Neural cell (in vitro differentiated cells): ENCODE measurements around the gene ADGRL4. TPM values are rescaled to one million over a fixed set of nuclear protein-coding genes. Genes with fewer than 3 reads are reported as not detected.

Source experiments
- H2AFZ ChIP-seq: fragments of 200-600, 300-800 bp; sonication (generic), shearing (Covaris generic); 2 replicates; pipeline ENCODE4 v1.6.0; 2014; ENCODE audit warnings: low read depth, mild to moderate bottlenecking, antibody characterized with exemption, low read length, moderate library complexity
- H3F3A ChIP-seq: fragments of 200-600 bp; shearing (Covaris generic); 2 replicates; pipeline ENCODE4 v1.6.1; 2016; ENCODE audit warnings: mild to moderate bottlenecking, moderate library complexity, mixed read lengths, antibody characterized with exemption, low read length; ENCODE audit not compliant: insufficient read depth, poor library complexity, severe bottlenecking
- H3K27ac ChIP-seq: fragments of 200-600, 300-800 bp; sonication (generic), shearing (Covaris generic); 2 replicates; pipeline ENCODE4 v1.5.1; 2014; ENCODE audit warnings: mild to moderate bottlenecking, low read length, moderate library complexity
- H3K27me3 ChIP-seq: fragments of 300-800, 200-600 bp; sonication (generic), shearing (Covaris generic); 2 replicates; pipeline ENCODE4 v1.6.0; 2014; ENCODE audit warnings: mild to moderate bottlenecking, low read depth, low read length, moderate library complexity; ENCODE audit not compliant: insufficient read depth
- H3K36me3 ChIP-seq: fragments of 300-800, 200-600 bp; sonication (generic), shearing (Covaris generic); 2 replicates; pipeline ENCODE4 v1.5.1; 2014; ENCODE audit warnings: mild to moderate bottlenecking, antibody characterized with exemption, low read length, moderate library complexity; ENCODE audit not compliant: insufficient read depth
- H3K4me2 ChIP-seq: fragments of 300-800, 200-600 bp; sonication (generic), shearing (Covaris generic); 2 replicates; pipeline ENCODE4 v1.6.0; 2014; ENCODE audit warnings: mild to moderate bottlenecking, low read length
- H3K4me3 ChIP-seq: fragments of 300-800, 200-600 bp; sonication (generic), shearing (Covaris generic); 2 replicates; pipeline ENCODE4 v1.5.1; 2014; ENCODE audit warnings: mild to moderate bottlenecking, low read length, moderate library complexity
- H3K79me2 ChIP-seq: fragments of 200-600 bp; shearing (Covaris generic); replicated peaks from 2 replicates; pipeline ENCODE4 v1.6.0; 2014; ENCODE audit warnings: mild to moderate bottlenecking, low read length, moderate library complexity; ENCODE audit not compliant: insufficient read depth
- H3K9ac ChIP-seq: fragments of 300-800, 200-600 bp; sonication (generic), shearing (Covaris generic); 2 replicates; pipeline ENCODE4 v1.6.1; 2016; ENCODE audit warnings: mild to moderate bottlenecking, low read length, mixed read lengths
- H3K9me2 ChIP-seq: fragments of 200-600 bp; shearing (Covaris generic); 2 replicates; pipeline ENCODE4 v1.6.1; 2016; ENCODE audit warnings: mild to moderate bottlenecking, low read length, mixed read lengths; ENCODE audit not compliant: insufficient read depth
- H3K9me3 ChIP-seq: fragments of 200-600, 300-800 bp; sonication (generic), shearing (Covaris generic); 2 replicates; pipeline ENCODE4 v1.6.1; 2016; ENCODE audit warnings: mild to moderate bottlenecking, mixed run types, low read length, moderate library complexity, mixed read lengths
- H4K20me1 ChIP-seq: fragments of 200-600 bp; shearing (Covaris generic); 2 replicates; pipeline ENCODE4 v1.6.1; 2016; ENCODE audit warnings: mild to moderate bottlenecking, mixed run types; ENCODE audit not compliant: insufficient read depth
- EP300 ChIP-seq: fragments of 450-650 bp; conservative IDR thresholded peaks from 2 replicates; pipeline ENCODE4 v1.6.1; 2014; ENCODE audit warnings: antibody characterized with exemption, mild to moderate bottlenecking, moderate library complexity; ENCODE audit not compliant: poor library complexity, severe bottlenecking
- EZH2 ChIP-seq: fragments of 200-600, 300-800 bp; shearing (Covaris generic), sonication (generic); IDR thresholded peaks from 2 replicates; pipeline ENCODE4 v1.6.1; 2014; ENCODE audit warnings: antibody characterized with exemption, low read length, borderline replicate concordance, mild to moderate bottlenecking; ENCODE audit not compliant: insufficient read depth, poor library complexity, severe bottlenecking
- MXI1 ChIP-seq: fragments of 450-650 bp; conservative IDR thresholded peaks from 2 replicates; pipeline ENCODE4 v1.6.1; 2014; ENCODE audit warnings: antibody characterized with exemption, mild to moderate bottlenecking; ENCODE audit not compliant: poor library complexity, severe bottlenecking
- POLR2AphosphoS5 ChIP-seq: IDR thresholded peaks from 2 replicates; pipeline ENCODE4 v1.6.1; 2012
- RAD21 ChIP-seq: fragments of 450-650 bp; conservative IDR thresholded peaks from 2 replicates; pipeline ENCODE4 v1.6.1; 2014; ENCODE audit warnings: antibody characterized with exemption, mild to moderate bottlenecking, moderate library complexity
- SMC3 ChIP-seq: fragments of 450-650 bp; conservative IDR thresholded peaks from 2 replicates; pipeline ENCODE4 v1.6.1; 2014; ENCODE audit warnings: antibody characterized with exemption, mild to moderate bottlenecking, moderate library complexity; ENCODE audit not compliant: poor library complexity
- TAF1 ChIP-seq: IDR thresholded peaks from 2 replicates; pipeline ENCODE4 v1.6.1; 2012; ENCODE audit warnings: low read depth
- polyA plus RNA-seq: library from polyadenylated mRNA; depleted of rRNA; stranded (reverse); fragments of >200 nt; gene quantifications from 2 replicates; pipeline ENCODE4 v1.2.3, GENCODE V29; 2014
- TF ChIP-seq, protein P1 (sequence below): fragments of 450-650 bp; IDR thresholded peaks from 2 replicates; pipeline ENCODE4 v1.5.1; 2014; ENCODE audit warnings: antibody characterized with exemption, mild to moderate bottlenecking, moderate library complexity; ENCODE audit not compliant: poor library complexity, severe bottlenecking
- TF ChIP-seq, protein P2 (sequence below): IDR thresholded peaks from 2 replicates; pipeline ENCODE4 v1.6.1; 2012; ENCODE audit warnings: borderline replicate concordance

ADGRL4 gene
- polyA plus RNA-seq, 1 donor from 2014 or later, result 0.12 TPM

- TF ChIP-seq TAF1, result no peak
- TF ChIP-seq, protein P1, sequence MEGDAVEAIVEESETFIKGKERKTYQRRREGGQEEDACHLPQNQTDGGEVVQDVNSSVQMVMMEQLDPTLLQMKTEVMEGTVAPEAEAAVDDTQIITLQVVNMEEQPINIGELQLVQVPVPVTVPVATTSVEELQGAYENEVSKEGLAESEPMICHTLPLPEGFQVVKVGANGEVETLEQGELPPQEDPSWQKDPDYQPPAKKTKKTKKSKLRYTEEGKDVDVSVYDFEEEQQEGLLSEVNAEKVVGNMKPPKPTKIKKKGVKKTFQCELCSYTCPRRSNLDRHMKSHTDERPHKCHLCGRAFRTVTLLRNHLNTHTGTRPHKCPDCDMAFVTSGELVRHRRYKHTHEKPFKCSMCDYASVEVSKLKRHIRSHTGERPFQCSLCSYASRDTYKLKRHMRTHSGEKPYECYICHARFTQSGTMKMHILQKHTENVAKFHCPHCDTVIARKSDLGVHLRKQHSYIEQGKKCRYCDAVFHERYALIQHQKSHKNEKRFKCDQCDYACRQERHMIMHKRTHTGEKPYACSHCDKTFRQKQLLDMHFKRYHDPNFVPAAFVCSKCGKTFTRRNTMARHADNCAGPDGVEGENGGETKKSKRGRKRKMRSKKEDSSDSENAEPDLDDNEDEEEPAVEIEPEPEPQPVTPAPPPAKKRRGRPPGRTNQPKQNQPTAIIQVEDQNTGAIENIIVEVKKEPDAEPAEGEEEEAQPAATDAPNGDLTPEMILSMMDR, result no peak
- TF ChIP-seq EP300, result no peak
- TF ChIP-seq, protein P2, sequence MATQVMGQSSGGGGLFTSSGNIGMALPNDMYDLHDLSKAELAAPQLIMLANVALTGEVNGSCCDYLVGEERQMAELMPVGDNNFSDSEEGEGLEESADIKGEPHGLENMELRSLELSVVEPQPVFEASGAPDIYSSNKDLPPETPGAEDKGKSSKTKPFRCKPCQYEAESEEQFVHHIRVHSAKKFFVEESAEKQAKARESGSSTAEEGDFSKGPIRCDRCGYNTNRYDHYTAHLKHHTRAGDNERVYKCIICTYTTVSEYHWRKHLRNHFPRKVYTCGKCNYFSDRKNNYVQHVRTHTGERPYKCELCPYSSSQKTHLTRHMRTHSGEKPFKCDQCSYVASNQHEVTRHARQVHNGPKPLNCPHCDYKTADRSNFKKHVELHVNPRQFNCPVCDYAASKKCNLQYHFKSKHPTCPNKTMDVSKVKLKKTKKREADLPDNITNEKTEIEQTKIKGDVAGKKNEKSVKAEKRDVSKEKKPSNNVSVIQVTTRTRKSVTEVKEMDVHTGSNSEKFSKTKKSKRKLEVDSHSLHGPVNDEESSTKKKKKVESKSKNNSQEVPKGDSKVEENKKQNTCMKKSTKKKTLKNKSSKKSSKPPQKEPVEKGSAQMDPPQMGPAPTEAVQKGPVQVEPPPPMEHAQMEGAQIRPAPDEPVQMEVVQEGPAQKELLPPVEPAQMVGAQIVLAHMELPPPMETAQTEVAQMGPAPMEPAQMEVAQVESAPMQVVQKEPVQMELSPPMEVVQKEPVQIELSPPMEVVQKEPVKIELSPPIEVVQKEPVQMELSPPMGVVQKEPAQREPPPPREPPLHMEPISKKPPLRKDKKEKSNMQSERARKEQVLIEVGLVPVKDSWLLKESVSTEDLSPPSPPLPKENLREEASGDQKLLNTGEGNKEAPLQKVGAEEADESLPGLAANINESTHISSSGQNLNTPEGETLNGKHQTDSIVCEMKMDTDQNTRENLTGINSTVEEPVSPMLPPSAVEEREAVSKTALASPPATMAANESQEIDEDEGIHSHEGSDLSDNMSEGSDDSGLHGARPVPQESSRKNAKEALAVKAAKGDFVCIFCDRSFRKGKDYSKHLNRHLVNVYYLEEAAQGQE, result no peak
- TF ChIP-seq EZH2, result no peak
- TF ChIP-seq POLR2AphosphoS5, result no peak
- TF ChIP-seq MXI1, result no peak
- no peak for TF ChIP-seq RAD21
- Histone ChIP-seq H3K27ac (no peak overlapping the region), H3K9me3 (no peaks in the 10 kb centered on the region), H3F3A (no peaks in the 10 kb centered on the region), H3K27me3 (no peaks in the 10 kb centered on the region), H3K4me3 (no peak overlapping the region), H4K20me1 (no peaks in the 10 kb centered on the region), H3K9me2 (no peaks in the 10 kb centered on the region), H3K36me3 (no peaks in the 10 kb centered on the region), H3K79me2 (no peaks in the 10 kb centered on the region), H2AFZ (no peak overlapping the region), H3K9ac (no peak overlapping the region), H3K4me2 (no peak overlapping the region)
Measured at GRCh38 chr1:79052829-79053449, 46.4 kb upstream of the ADGRL4 start.

DNA sequence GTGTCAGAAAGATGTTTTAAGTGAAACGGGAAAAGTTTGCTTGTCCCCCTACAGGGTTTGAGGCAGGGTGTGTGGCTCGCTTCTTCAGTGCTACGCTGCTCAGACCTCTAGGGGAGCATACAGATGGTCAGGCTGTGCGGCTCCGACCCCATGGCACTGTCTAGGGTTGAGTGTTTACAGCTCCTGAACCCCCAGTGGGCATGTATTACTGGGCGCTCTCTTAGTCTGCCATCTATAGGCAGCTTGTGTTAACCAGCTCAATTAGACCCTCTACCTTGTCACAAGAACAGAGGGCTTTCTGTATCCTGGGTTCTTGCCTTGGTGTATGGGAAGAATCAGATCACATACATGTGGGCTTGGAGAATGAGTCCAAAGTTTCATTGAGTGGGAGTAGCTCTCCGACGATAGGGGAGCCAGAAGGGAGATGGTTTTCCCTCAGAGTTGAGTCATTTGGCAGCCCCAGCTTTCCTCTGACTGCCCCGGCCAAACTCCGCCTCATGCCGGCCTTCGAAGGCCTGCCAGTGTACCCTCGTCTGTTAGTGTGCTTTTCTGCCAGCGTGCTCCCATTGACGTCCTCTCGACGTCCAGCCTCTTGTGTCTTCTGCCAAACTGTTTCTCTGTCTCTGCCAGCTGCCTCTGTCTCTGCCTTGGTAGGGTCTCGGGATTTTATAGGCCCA, 38.6 kb upstream of the ADGRL4 start:
- H3F3A ChIP-seq, result no peaks in the 10 kb centered on the region
- no peak overlapping the region for H3K4me2 ChIP-seq
- H2AFZ ChIP-seq, result no peak overlapping the region
- H3K9me2 ChIP-seq, result no peaks in the 10 kb centered on the region
- H3K9me3 ChIP-seq, result no peaks in the 10 kb centered on the region
- no peak overlapping the region for H3K4me3 ChIP-seq
- no peaks in the 10 kb centered on the region for H3K27me3 ChIP-seq
- H3K27ac ChIP-seq, result no peak overlapping the region
- H3K36me3 ChIP-seq, result no peaks in the 10 kb centered on the region
- no peak overlapping the region for H3K9ac ChIP-seq
- no peak for TF ChIP-seq EP300
- no peak for TF ChIP-seq MXI1
- TF ChIP-seq, protein P1, result no peak
- TF ChIP-seq EZH2, result no peak
- TF ChIP-seq, protein P2, result no peak
- no peak for TF ChIP-seq TAF1
- TF ChIP-seq SMC3, result no peak
- no peak for TF ChIP-seq POLR2AphosphoS5
- TF ChIP-seq RAD21, result no peak
- H4K20me1 ChIP-seq, result no peaks in the 10 kb centered on the region
- no peaks in the 10 kb centered on the region for H3K79me2 ChIP-seq
